Vagina (tissue), 2 donors: ENCODE measurements around the gene NKPD1.

Experiments
- POLR2A ChIP-seq, 2 donors: fragments of 450-650 bp; IDR thresholded peaks; one replicate each; pipeline ENCODE4 v1.6.1; 2017; ENCODE audit warnings: antibody characterized with exemption in 2 of 2, mild to moderate bottlenecking in 2 of 2, moderate library complexity in 2 of 2
- TF ChIP-seq, protein P1 (sequence below), 3 experiments: fragments of 450-650 bp in 2 of 3; fragments of 200-600 bp in 1 of 3; sonication (generic) in 1 of 3; IDR thresholded peaks; one replicate each; pipeline ENCODE4 v1.5.1; 2017 to 2019; ENCODE audit warnings: antibody characterized with exemption in 3 of 3, mild to moderate bottlenecking in 2 of 3, moderate library complexity in 2 of 3

DNA sequence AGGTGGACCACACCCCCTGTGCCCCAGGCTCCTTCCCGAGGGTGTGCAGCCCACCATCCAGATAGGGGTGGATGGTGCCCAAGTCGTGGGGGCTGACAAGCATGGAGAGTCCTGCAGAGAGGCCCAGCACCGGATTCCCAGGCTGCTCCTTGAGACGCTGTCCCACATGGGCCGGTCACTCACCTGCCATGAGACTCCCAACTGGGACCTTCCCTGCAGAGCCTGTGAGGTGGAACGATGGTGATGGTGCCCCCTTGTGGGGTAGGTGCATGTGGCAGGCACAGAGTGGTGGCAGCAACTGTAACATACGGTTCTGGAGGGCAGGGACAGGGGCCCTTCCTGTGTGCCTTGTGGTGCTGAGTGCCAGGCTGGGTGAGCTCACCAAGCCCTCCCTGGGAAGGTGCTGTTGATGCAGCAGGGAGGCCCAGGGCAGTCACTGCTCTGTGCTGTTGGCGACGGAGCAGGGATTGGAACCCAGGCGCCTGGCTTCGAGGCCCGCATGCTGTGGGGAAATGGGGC, 34.7 kb downstream of the NKPD1 start:
- TF ChIP-seq, protein P1, sequence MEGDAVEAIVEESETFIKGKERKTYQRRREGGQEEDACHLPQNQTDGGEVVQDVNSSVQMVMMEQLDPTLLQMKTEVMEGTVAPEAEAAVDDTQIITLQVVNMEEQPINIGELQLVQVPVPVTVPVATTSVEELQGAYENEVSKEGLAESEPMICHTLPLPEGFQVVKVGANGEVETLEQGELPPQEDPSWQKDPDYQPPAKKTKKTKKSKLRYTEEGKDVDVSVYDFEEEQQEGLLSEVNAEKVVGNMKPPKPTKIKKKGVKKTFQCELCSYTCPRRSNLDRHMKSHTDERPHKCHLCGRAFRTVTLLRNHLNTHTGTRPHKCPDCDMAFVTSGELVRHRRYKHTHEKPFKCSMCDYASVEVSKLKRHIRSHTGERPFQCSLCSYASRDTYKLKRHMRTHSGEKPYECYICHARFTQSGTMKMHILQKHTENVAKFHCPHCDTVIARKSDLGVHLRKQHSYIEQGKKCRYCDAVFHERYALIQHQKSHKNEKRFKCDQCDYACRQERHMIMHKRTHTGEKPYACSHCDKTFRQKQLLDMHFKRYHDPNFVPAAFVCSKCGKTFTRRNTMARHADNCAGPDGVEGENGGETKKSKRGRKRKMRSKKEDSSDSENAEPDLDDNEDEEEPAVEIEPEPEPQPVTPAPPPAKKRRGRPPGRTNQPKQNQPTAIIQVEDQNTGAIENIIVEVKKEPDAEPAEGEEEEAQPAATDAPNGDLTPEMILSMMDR (IDR thresholded peaks at IDR 0.05): peak in 2 of 3 experiments; percentile 30 to 44
- TF ChIP-seq POLR2A (IDR thresholded peaks at IDR 0.05): no peak
